ENCODE measurements around the gene ARHGEF17. TPM values are rescaled to one million over a fixed set of nuclear protein-coding genes. Genes with fewer than 3 reads are reported as not detected.

Gene ARHGEF17
- total RNA-seq, 4 donors from 2014 or later = 12.0 to 44.9 (median 27.1) TPM

DNA sequence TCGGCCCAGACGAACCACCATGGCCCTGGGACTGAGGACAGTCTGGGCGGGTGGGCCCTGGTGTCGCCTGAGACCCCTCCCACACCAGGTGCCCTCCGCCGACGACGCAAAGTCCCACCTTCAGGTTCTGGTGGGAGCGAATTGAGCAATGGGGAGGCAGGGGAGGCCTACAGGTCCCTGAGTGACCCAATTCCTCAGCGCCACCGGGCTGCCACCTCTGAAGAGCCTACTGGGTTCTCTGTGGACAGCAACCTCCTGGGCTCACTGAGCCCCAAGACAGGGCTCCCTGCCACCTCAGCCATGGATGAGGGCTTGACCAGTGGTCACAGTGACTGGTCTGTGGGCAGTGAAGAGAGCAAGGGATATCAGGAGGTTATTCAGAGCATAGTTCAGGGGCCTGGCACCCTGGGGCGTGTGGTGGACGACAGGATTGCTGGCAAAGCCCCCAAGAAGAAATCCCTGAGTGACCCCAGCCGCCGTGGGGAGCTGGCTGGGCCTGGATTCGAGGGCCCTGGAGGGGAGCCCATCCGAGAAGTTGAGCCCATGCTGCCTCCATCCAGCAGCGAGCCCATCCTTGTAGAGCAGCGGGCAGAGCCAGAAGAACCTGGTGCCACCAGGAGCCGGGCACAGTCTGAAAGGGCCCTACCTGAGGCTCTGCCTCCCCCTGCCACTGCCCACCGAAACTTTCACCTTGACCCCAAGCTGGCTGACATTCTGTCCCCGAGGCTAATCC lies 2.8 kb downstream of the ARHGEF17 start:
- Histone ChIP-seq H3K27ac (peak overlapping the region; percentile 95 to 99 (median 95)), H3K4me3 (peak overlapping the region in 3 of 4 donors; percentile 45 to 63 (median 62)), H3K4me1 (peaks cover 7 to 78% (median 47%) of the 10 kb centered on the region in 4 donors), H3K9me3 (no peaks in the 10 kb centered on the region), H3K27me3 (peaks cover 13% of the 10 kb centered on the region), H3K36me3 (no peaks in the 10 kb centered on the region)
- 74 to 83% methylated on average over 2 to 22 of the region's 22 CpGs for WGBS, 2 donors (ENCODE audit: low coverage in 1 of 2)
- in situ Hi-C loops (cut with MboI; ENCODE audit: low pct_ligation_motif_present in 1 of 4, low pct_unique_long_range_greater_than_20kb in 1 of 4, low sequenced_read_pairs in 3 of 4) (no loop called here), intact Hi-C loops (cut with DNase I; ENCODE audit: low total_unique reads) (no loop called here)
- DNase-seq = no peak
- TF ChIP-seq POLR2A (IDR thresholded peaks at IDR 0.05) (no peak), POLR2AphosphoS5 (IDR thresholded peaks at IDR 0.05) (no peak), CTCF (IDR thresholded peaks at IDR 0.05) (no peak), EP300 (IDR thresholded peaks at IDR 0.05; ENCODE audit: low read depth) (no peak)

- intact Hi-C loops (cut with DNase I; ENCODE audit: low total_unique reads) = no loop called here
- Histone ChIP-seq H3K4me3 (peak overlapping the region in 3 of 4 donors; percentile 45 to 63 (median 62)), H3K27ac (peak overlapping the region; percentile 95 to 99 (median 95)), H3K36me3 (no peaks in the 10 kb centered on the region), H3K4me1 (peaks cover 10 to 82% (median 51%) of the 10 kb centered on the region in 4 donors), H3K9me3 (no peaks in the 10 kb centered on the region), H3K27me3 (peaks cover 13% of the 10 kb centered on the region)
- in situ Hi-C loops (cut with MboI; ENCODE audit: low pct_ligation_motif_present in 1 of 4, low pct_unique_long_range_greater_than_20kb in 1 of 4, low sequenced_read_pairs in 3 of 4) = no loop called here
- WGBS, 2 donors (ENCODE audit: low coverage in 1 of 2) = 60% methylated on average over 16 of the region's 18 CpGs; no CpG with 5 or more reads in 1 of the 2 donors
- TF ChIP-seq POLR2A (IDR thresholded peaks at IDR 0.05) = no peak
- TF ChIP-seq EP300 (IDR thresholded peaks at IDR 0.05; ENCODE audit: low read depth) = no peak
- no peak for TF ChIP-seq CTCF (IDR thresholded peaks at IDR 0.05)
- TF ChIP-seq POLR2AphosphoS5 (IDR thresholded peaks at IDR 0.05) = no peak
- DNase-seq = no peak
Observed at GRCh38 chr11:73311394-73311869, 3.4 kb downstream of the ARHGEF17 start.

DNA sequence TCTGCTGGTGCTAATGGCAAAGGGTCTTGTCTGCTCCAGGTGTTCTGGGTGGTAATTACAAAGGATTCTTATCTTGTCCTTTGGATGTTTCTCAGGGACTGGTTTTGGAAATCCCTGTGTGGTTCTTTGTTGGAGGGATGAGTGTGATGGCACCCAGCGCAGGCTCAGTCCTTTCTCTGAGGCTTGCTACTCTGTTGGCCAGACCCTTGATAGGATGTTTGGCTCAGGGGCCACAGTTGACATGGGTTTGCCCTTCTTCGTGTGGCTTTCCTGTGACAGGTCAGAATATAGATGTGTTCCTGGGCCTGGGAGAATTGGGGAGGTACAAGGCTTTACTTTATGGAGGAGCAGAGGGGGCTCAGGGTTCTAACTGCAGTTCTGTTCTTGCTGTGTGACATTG lies 4.0 kb downstream of the ARHGEF17 start:
- Histone ChIP-seq H3K4me3 (peak overlapping the region in 3 of 4 donors; percentile 45 to 63 (median 62)), H3K9me3 (no peaks in the 10 kb centered on the region), H3K36me3 (no peaks in the 10 kb centered on the region), H3K4me1 (peaks cover 13 to 82% (median 52%) of the 10 kb centered on the region in 4 donors), H3K27ac (peak overlapping the region; percentile 95 to 99 (median 95)), H3K27me3 (peaks cover 13% of the 10 kb centered on the region)
- no peak for DNase-seq
- 78% methylated on average over 2 of the region's 2 CpGs; no CpG with 5 or more reads in 1 of the 2 donors for WGBS, 2 donors (ENCODE audit: low coverage in 1 of 2)
- TF ChIP-seq POLR2A (IDR thresholded peaks at IDR 0.05) (no peak), POLR2AphosphoS5 (IDR thresholded peaks at IDR 0.05) (no peak), CTCF (IDR thresholded peaks at IDR 0.05) (no peak), EP300 (IDR thresholded peaks at IDR 0.05; ENCODE audit: low read depth) (no peak)
- intact Hi-C loops (cut with DNase I; ENCODE audit: low total_unique reads) = no loop called here
- in situ Hi-C loops (cut with MboI; ENCODE audit: low pct_ligation_motif_present in 1 of 4, low pct_unique_long_range_greater_than_20kb in 1 of 4, low sequenced_read_pairs in 3 of 4) = no loop called here

- intact Hi-C loops (cut with DNase I; ENCODE audit: low total_unique reads) = no loop called here
- Histone ChIP-seq H3K9me3 (no peaks in the 10 kb centered on the region), H3K4me1 (peaks cover 15 to 87% (median 58%) of the 10 kb centered on the region in 4 donors), H3K36me3 (no peaks in the 10 kb centered on the region), H3K27ac (peak overlapping the region; percentile 95 to 99 (median 95)), H3K4me3 (peak overlapping the region in 3 of 4 donors; percentile 45 to 63 (median 62)), H3K27me3 (peaks cover 13% of the 10 kb centered on the region)
- no peak for DNase-seq
- WGBS, 2 donors (ENCODE audit: low coverage in 1 of 2) = 50 to 74% methylated on average over 1 to 6 of the region's 6 CpGs
- TF ChIP-seq CTCF (IDR thresholded peaks at IDR 0.05) (no peak), POLR2AphosphoS5 (IDR thresholded peaks at IDR 0.05) (no peak), POLR2A (IDR thresholded peaks at IDR 0.05) (no peak), EP300 (IDR thresholded peaks at IDR 0.05; ENCODE audit: low read depth) (no peak)
- in situ Hi-C loops (cut with MboI; ENCODE audit: low pct_ligation_motif_present in 1 of 4, low pct_unique_long_range_greater_than_20kb in 1 of 4, low sequenced_read_pairs in 3 of 4) = no loop called here
Observed at GRCh38 chr11:73312851-73313327, 4.8 kb downstream of the ARHGEF17 start.

All from transverse colon (tissue), 4 donors.